Skin epidermis (tissue), 12 donors: Measurements from ENCODE around the gene C5AR1.
A peak's percentile ranks its signal among the peaks of the same experiment; 100 is the strongest.
"Not testable (repeated sequence)": the region's sequence is repeated elsewhere in the genome, so short reads cannot be mapped to it uniquely, and the experiment has no call there.

ENCODE experiments used
- H3K27ac ChIP-seq, 21 experiments: fragments of 200-600 bp; sonication (generic) in 11 of 21; one replicate each; pipeline ENCODE4 v1.5.0; 2020; ENCODE audit warnings: mild to moderate bottlenecking in 3 of 21, inconsistent platforms in 2 of 21, moderate library complexity in 2 of 21
- H3K4me3 ChIP-seq, 7 experiments: fragments of 200-600 bp; sonication (generic) in 2 of 7; one replicate each; pipeline ENCODE4 v1.5.0; 2020; ENCODE audit warnings: inconsistent platforms in 2 of 7, mild to moderate bottlenecking in 2 of 7, moderate library complexity in 1 of 7

Gene C5AR1

GRCh38 chr19:47309608-47310007 lies at the start of gene C5AR1:
C5AR1 (plus strand) TSS chr19:47309861; CDS start chr19:47309896, 35 bp downstream.
- H3K4me3 ChIP-seq: peak within 1 kb of the TSS in 4 of 7 experiments; percentile 10 to 20 (median 18)
- peak within 1 kb of the TSS in 8 of 21 experiments; percentile 10 to 76 (median 42) for H3K27ac ChIP-seq

- peak overlapping the region in 1 of 21 experiments; percentile 1 for H3K27ac ChIP-seq
- H3K4me3 ChIP-seq: no peak overlapping the region
Observed at GRCh38 chr19:47260476-47260875, 49.2 kb upstream of the C5AR1 start.

- not testable (repeated sequence) for H3K27ac ChIP-seq, H3K4me3 ChIP-seq
Observed at GRCh38 chr19:47261946-47262793, 47.5 kb upstream of the C5AR1 start.

GRCh38 chr19:47264629-47265028 lies 45.0 kb upstream of the C5AR1 start:
- no peak overlapping the region for H3K4me3 ChIP-seq
- no peak overlapping the region for H3K27ac ChIP-seq

GRCh38 chr19:47266401-47266941 lies 43.2 kb upstream of the C5AR1 start:
- peak overlapping the region in 4 of 21 experiments; percentile 14 to 50 (median 20) for H3K27ac ChIP-seq
- H3K4me3 ChIP-seq: no peak overlapping the region

GRCh38 chr19:47267350-47267759 lies 42.3 kb upstream of the C5AR1 start:
- peak overlapping the region in 2 of 21 experiments; percentile 13 to 50 for H3K27ac ChIP-seq
- no peak overlapping the region for H3K4me3 ChIP-seq

GRCh38 chr19:47268028-47268427 lies 41.6 kb upstream of the C5AR1 start:
- Histone ChIP-seq H3K27ac (peak overlapping the region in 2 of 21 experiments; percentile 13 to 50), H3K4me3 (no peak overlapping the region)

GRCh38 chr19:47269596-47269995 lies 40.1 kb upstream of the C5AR1 start:
- Histone ChIP-seq H3K27ac (no peak overlapping the region), H3K4me3 (no peak overlapping the region)

GRCh38 chr19:47270408-47270807 lies 39.3 kb upstream of the C5AR1 start:
- Histone ChIP-seq H3K27ac (no peak overlapping the region), H3K4me3 (no peak overlapping the region)

- peak overlapping the region in 14 of 21 experiments; percentile 24 to 99 (median 95) for H3K27ac ChIP-seq
- H3K4me3 ChIP-seq: no peak overlapping the region
Observed at GRCh38 chr19:47271949-47272348, 37.7 kb upstream of the C5AR1 start.

- Histone ChIP-seq H3K27ac (peak overlapping the region in 20 of 21 experiments; percentile 87 to 99 (median 95)), H3K4me3 (peak overlapping the region; percentile 58 to 86 (median 64))
Observed at GRCh38 chr19:47272448-47273312, 37.0 kb upstream of the C5AR1 start.

- peak overlapping the region; percentile 84 to 99 (median 95) for H3K27ac ChIP-seq
- H3K4me3 ChIP-seq: peak overlapping the region; percentile 58 to 86 (median 64)
Observed at GRCh38 chr19:47273313-47274070, 36.2 kb upstream of the C5AR1 start.

GRCh38 chr19:47274071-47274890 lies 35.4 kb upstream of the C5AR1 start, which contains the start of gene INAFM1:
INAFM1 (plus strand) TSS chr19:47274885; CDS start chr19:47274920, 35 bp downstream.
- peak within 1 kb of the TSS; percentile 84 to 99 (median 95) for H3K27ac ChIP-seq
- H3K4me3 ChIP-seq: peak within 1 kb of the TSS; percentile 58 to 86 (median 64)

- peak overlapping the region in 18 of 21 experiments; percentile 55 to 99 (median 81) for H3K27ac ChIP-seq
- H3K4me3 ChIP-seq: peak overlapping the region; percentile 58 to 86 (median 64)
Observed at GRCh38 chr19:47274891-47275761, 34.5 kb upstream of the C5AR1 start.

- H3K4me3 ChIP-seq: peak overlapping the region in 1 of 7 experiments; percentile 68
- H3K27ac ChIP-seq: peak overlapping the region in 17 of 21 experiments; percentile 55 to 99 (median 82)
Observed at GRCh38 chr19:47275791-47276461, 33.7 kb upstream of the C5AR1 start.

GRCh38 chr19:47276513-47276912 lies 33.1 kb upstream of the C5AR1 start:
- peak overlapping the region in 7 of 21 experiments; percentile 11 to 94 (median 51) for H3K27ac ChIP-seq
- not testable (repeated sequence) for H3K4me3 ChIP-seq
